HCT116 (cell line): Measurements from ENCODE around the gene FHDC1. TPM values are rescaled to one million over a fixed set of nuclear protein-coding genes. Genes with fewer than 3 reads are reported as not detected.

Experiments
- ATAC-seq: fragments of 200-7000 bp; cut with Tn5 transposase; 2 replicates; pipeline ENCODE4 v1.9.1; 2020; ENCODE audit warnings: mild to moderate bottlenecking, moderate library complexity
- BruUV-seq: library from RNA; stranded (reverse); fragments of 400-500 nt; replicated peaks from 2 replicates; lab custom pipeline; 2021; lab: Mats Ljungman, UMichigan
- CTCF ChIA-PET: fragments of 300-600 bp; sonication (Branson Sonifier 250); formaldehyde crosslinking; loops from one replicate; lab custom pipeline; 2021; ENCODE audit warnings: antibody characterized with exemption; lab: Charles Lee
- POLR2A ChIA-PET: fragments of 300-600, 350-600 bp; sonication (Branson Sonifier 250); formaldehyde crosslinking; loops from one replicate; lab custom pipeline; 2021; ENCODE audit warnings: antibody characterized with exemption; lab: Charles Lee
- RAD21 ChIA-PET, 2 experiments: fragments of 300-600 bp; sonication (Branson Sonifier 250); formaldehyde crosslinking; loops; one replicate each; lab custom pipeline; 2023; ENCODE audit warnings: low total read pairs in 2 of 2; ENCODE audit not compliant: uncharacterized antibody in 2 of 2, unreplicated experiment in 2 of 2, low non-redundant PET in 1 of 2; lab: Charles Lee
- DNase-seq: peaks from one replicate; pipeline ENCODE4 v3.0.0-alpha.2; 2010; ENCODE audit warnings: low read depth, low spot score
- H2AFZ ChIP-seq: fragments of 200-600 bp; shearing (Covaris generic), sonication (generic); 2 replicates; pipeline ENCODE4 v1.6.1; 2017; ENCODE audit warnings: low read depth, mixed run types, mixed read lengths, antibody characterized with exemption, low read length; ENCODE audit not compliant: poor library complexity, severe bottlenecking
- H3K27ac ChIP-seq: 2 replicates; pipeline ENCODE4 v1.5.1; 2012; ENCODE audit warnings: low read depth, low read length
- H3K27me3 ChIP-seq: fragments of 200-600 bp; sonication (generic); 2 replicates; pipeline ENCODE4 v1.6.1; 2016; ENCODE audit warnings: mixed run types, low read length, mixed read lengths; ENCODE audit not compliant: insufficient read depth
- H3K36me3 ChIP-seq, 2 experiments: fragments of 200-500 bp in 1 of 2; fragments of 200-600 bp in 1 of 2; sonication (Bioruptor generic) in 1 of 2; sonication (generic) in 1 of 2; 2 replicates each; pipeline versions ENCODE4 v1.5.1 to v1.6.1; 2014 to 2016; ENCODE audit warnings: low read length in 2 of 2, inconsistent platforms in 1 of 2, mixed read lengths in 1 of 2, mixed run types in 1 of 2; ENCODE audit not compliant: insufficient read depth in 2 of 2, control insufficient read depth in 1 of 2
- H3K4me1 ChIP-seq, 2 experiments: fragments of 200-600 bp in 1 of 2; sonication (generic) in 1 of 2; 2 replicates each; pipeline versions ENCODE4 v1.5.1 to v1.6.1; 2012 to 2017; ENCODE audit warnings: low read length in 2 of 2, inconsistent platforms in 1 of 2, mild to moderate bottlenecking in 1 of 2, mixed read lengths in 1 of 2, mixed run types in 1 of 2, moderate library complexity in 1 of 2; ENCODE audit not compliant: insufficient read depth in 2 of 2, control insufficient read depth in 1 of 2
- H3K4me2 ChIP-seq: fragments of 200-600 bp; sonication (generic); 2 replicates; pipeline ENCODE4 v1.6.1; 2017; ENCODE audit warnings: mixed run types, low read length, mixed read lengths
- H3K4me3 ChIP-seq, 2 experiments: fragments of 200-600 bp in 1 of 2; sonication (generic) in 1 of 2; replicated peaks in 1 of 2; 2 replicates each; pipeline ENCODE4 v1.5.1; 2011 to 2016; ENCODE audit warnings: low read length in 2 of 2, control low read depth in 1 of 2, low read depth in 1 of 2, mild to moderate bottlenecking in 1 of 2, mixed read lengths in 1 of 2, mixed run types in 1 of 2
- H3K79me2 ChIP-seq: fragments of 200-600 bp; sonication (generic); 2 replicates; pipeline ENCODE4 v1.6.1; 2017; ENCODE audit warnings: mild to moderate bottlenecking, mixed run types, low read length, moderate library complexity, mixed read lengths; ENCODE audit not compliant: insufficient read depth
- H3K9ac ChIP-seq: fragments of 200-600 bp; sonication (generic); 2 replicates; pipeline ENCODE4 v1.6.1; 2016; ENCODE audit warnings: low read length, mixed read lengths
- H3K9me2 ChIP-seq: fragments of 200-600 bp; sonication (generic), shearing (Covaris generic); 2 replicates; pipeline ENCODE4 v1.6.1; 2017; ENCODE audit warnings: mixed run types, mild to moderate bottlenecking, moderate library complexity; ENCODE audit not compliant: insufficient read depth
- H3K9me3 ChIP-seq, 2 experiments: fragments of 200-500 bp in 1 of 2; fragments of 200-600 bp in 1 of 2; sonication (Bioruptor generic) in 1 of 2; sonication (generic) in 1 of 2; 2 replicates each; pipeline ENCODE4 v1.6.1; 2014 to 2017; ENCODE audit warnings: low read length in 2 of 2, mixed read lengths in 2 of 2, inconsistent platforms in 1 of 2, low read depth in 1 of 2, mild to moderate bottlenecking in 1 of 2, mixed run types in 1 of 2, moderate library complexity in 1 of 2; ENCODE audit not compliant: control insufficient read depth in 1 of 2, insufficient read depth in 1 of 2
- H4K20me1 ChIP-seq: fragments of 200-600 bp; sonication (generic), shearing (Covaris generic); 2 replicates; pipeline ENCODE4 v1.6.1; 2017; ENCODE audit warnings: mixed run types, mild to moderate bottlenecking, moderate library complexity; ENCODE audit not compliant: insufficient read depth
- ELF1 ChIP-seq: IDR thresholded peaks from 2 replicates; pipeline ENCODE4 v1.6.1; 2012; ENCODE audit warnings: low read depth, borderline replicate concordance
- EZH2 ChIP-seq: fragments of 200-600 bp; sonication (generic); IDR thresholded peaks from 2 replicates; pipeline ENCODE4 v1.6.1; 2017; ENCODE audit warnings: antibody characterized with exemption, mixed run types
- EZH2phosphoT487 ChIP-seq: fragments of 200-600 bp; IDR thresholded peaks from 2 replicates; pipeline ENCODE4 v1.6.1; 2018; ENCODE audit warnings: antibody characterized with exemption, borderline replicate concordance
- FOSL1 ChIP-seq: IDR thresholded peaks from 2 replicates; pipeline ENCODE4 v1.6.1; 2012; ENCODE audit warnings: low read depth
- JUND ChIP-seq: IDR thresholded peaks from 2 replicates; pipeline ENCODE4 v1.6.1; 2012
- POLR2AphosphoS5 ChIP-seq: IDR thresholded peaks from 2 replicates; pipeline ENCODE4 v1.6.1; 2011; ENCODE audit warnings: mild to moderate bottlenecking, low read depth, low read length, moderate library complexity
- RAD21 ChIP-seq: IDR thresholded peaks from 2 replicates; pipeline ENCODE4 v1.6.1; 2012; ENCODE audit warnings: low read depth, mild to moderate bottlenecking
- SRF ChIP-seq: IDR thresholded peaks from 2 replicates; pipeline ENCODE4 v1.6.1; 2012; ENCODE audit warnings: low read depth
- ZFX ChIP-seq: fragments of 450-650 bp; IDR thresholded peaks from 2 replicates; pipeline ENCODE4 v1.6.1; 2017
- ZNF274 ChIP-seq: fragments of 200-500 bp; sonication (Bioruptor generic); IDR thresholded peaks from 2 replicates; pipeline ENCODE4 v1.6.1; 2014; ENCODE audit warnings: mild to moderate bottlenecking, low read depth, low read length, inconsistent platforms
- intact Hi-C: fragments of 100-400 bp; cut with micrococcal nuclease; formaldehyde crosslinking; loops from 2 replicates; pipeline ENCODE4 v1.10.0; 2022
- total RNA-seq: library from RNA; stranded (reverse); gene quantifications from one replicate; pipeline ENCODE4 v1.2.1, GENCODE V29; 2021; ENCODE audit not compliant: unreplicated experiment

The FHDC1 gene
- total RNA-seq, 1 experiment from 2014 or later = 1.8 TPM

GRCh38 chr4:152972821-152973628 is 36.9 kb downstream of the FHDC1 start:
- H3K4me2 ChIP-seq = no peak overlapping the region
- no peaks in the 10 kb centered on the region for H4K20me1 ChIP-seq
- H3K36me3 ChIP-seq = no peaks in the 10 kb centered on the region
- DNase-seq (no peak), ATAC-seq (no peak)
- no peak overlapping the region for H2AFZ ChIP-seq
- no peaks in the 10 kb centered on the region for H3K27me3 ChIP-seq
- TF ChIP-seq ZNF274 (no peak), ZFX (no peak)
- POLR2A ChIA-PET = no interaction called here
- no peaks in the 10 kb centered on the region for H3K79me2 ChIP-seq
- H3K9ac ChIP-seq = no peak overlapping the region
- no peak overlapping the region for H3K27ac ChIP-seq
- RAD21 ChIA-PET = no interaction called here
- no peaks in the 10 kb centered on the region for H3K9me2 ChIP-seq
- H3K4me3 ChIP-seq = no peak overlapping the region
- H3K4me1 ChIP-seq = peaks cover 0 to 16% of the 10 kb centered on the region in 2 experiments; a peak in 1 of 4 replicates
- CTCF ChIA-PET = no interaction called here
- H3K9me3 ChIP-seq = no peaks in the 10 kb centered on the region
- BruUV-seq = no TSS peak
- intact Hi-C loops = no loop called here

GRCh38 chr4:152973629-152974467 is 37.7 kb downstream of the FHDC1 start:
- no TSS peak for BruUV-seq
- H4K20me1 ChIP-seq = no peaks in the 10 kb centered on the region
- no peak overlapping the region for H2AFZ ChIP-seq
- peaks cover 0 to 12% of the 10 kb centered on the region in 2 experiments; a peak in 1 of 4 replicates for H3K4me1 ChIP-seq
- no peaks in the 10 kb centered on the region for H3K79me2 ChIP-seq
- POLR2A ChIA-PET = no interaction called here
- H3K27me3 ChIP-seq = no peaks in the 10 kb centered on the region
- TF ChIP-seq EZH2 (no peak), ELF1 (no peak), RAD21 (no peak), FOSL1 (no peak), JUND (no peak), SRF (no peak), EZH2phosphoT487 (no peak), ZNF274 (no peak), POLR2AphosphoS5 (no peak)
- H3K4me3 ChIP-seq = no peak overlapping the region
- RAD21 ChIA-PET = no interaction called here
- DNase-seq (no peak), ATAC-seq (no peak)
- no peaks in the 10 kb centered on the region for H3K9me2 ChIP-seq
- H3K27ac ChIP-seq = no peak overlapping the region
- H3K36me3 ChIP-seq = no peaks in the 10 kb centered on the region
- H3K9me3 ChIP-seq = no peaks in the 10 kb centered on the region
- CTCF ChIA-PET = no interaction called here
- intact Hi-C loops = no loop called here
- no peak overlapping the region for H3K4me2 ChIP-seq
- H3K9ac ChIP-seq = no peak overlapping the region
